ENCODE results near the gene CYSTM1.

The CYSTM1 gene

DNA sequence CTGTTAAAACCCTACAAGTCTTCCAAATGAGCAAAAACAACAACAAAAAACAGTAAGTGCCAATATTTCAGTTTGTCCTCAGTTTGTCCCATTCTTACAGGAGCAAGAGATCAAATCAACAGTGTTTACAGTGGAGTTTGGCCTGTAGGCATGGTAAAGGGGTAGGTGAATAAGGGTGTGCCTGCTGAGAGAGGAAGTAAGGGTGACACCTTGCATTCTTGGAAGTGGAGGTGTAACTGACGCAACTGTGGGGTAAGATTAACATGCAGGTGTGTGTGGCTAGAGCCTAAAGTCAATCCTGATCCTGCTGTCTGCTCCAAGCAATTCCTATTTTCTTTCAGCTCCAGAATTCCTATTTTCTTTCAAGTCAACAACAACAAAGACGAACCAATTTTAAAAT lies 84.5 kb downstream of the CYSTM1 start:
- DNase-seq = no peak

DNA sequence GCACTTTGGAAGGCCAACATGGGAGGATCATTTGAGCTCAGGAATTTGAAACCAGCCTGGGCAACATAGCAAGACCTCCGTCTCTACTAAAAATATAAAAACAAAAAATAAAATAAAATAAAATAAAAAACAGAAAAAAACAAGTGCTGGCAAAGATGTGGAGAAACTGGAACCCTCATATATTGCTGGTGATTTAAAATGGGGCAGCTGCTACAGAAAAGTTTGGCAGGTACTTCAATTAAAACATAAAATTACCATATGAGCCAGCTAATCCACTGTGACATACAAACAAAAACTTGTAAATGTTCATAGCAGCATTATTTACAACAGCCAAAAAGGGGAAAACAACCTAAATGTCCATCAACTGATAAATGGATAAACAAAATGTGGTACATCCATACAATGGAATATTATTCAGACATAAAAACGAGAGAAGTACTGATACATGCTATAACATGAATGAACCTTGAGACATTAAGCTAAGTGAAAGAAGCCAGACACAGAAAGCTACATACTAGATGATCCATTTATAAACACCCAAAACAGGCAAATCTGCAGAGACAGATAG lies 85.2 kb downstream of the CYSTM1 start:
- DNase-seq = no peak

DNA sequence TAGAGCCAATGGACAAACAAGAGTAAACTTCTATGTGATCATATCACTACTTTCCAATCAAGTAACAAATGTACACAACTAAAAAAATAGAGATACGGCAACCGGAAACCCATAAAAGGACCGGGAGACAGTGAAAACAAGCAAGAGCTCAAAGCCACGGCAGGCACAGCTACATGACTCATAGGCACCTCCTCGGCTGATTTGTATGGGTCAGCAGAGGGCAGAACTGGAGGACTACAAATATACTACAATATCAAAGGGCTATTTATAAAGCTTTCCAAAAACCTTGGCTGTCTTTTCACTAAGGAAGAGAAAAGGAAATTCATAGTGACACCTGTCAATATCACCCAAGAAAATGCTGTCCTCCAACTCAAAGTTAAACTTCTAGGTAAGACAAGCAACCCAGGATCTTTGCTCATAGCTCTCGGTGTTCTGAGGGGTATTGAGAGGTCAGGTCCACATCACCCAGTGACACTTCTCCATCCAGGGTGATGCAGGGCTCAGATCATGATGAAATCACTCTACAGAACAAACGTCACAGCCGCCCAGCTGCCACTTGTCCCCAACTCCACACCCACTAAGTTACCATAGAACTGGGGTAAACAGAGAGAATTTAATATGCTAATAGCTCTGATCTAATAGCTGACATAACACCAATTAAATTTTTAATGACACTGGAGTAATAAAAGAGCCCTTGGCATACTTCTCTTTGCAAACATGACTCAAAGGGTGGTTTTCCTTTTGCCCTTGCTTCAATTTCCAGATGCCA lies 86.6 kb downstream of the CYSTM1 start:
- peak; percentile 78 to 83 for DNase-seq

DNA sequence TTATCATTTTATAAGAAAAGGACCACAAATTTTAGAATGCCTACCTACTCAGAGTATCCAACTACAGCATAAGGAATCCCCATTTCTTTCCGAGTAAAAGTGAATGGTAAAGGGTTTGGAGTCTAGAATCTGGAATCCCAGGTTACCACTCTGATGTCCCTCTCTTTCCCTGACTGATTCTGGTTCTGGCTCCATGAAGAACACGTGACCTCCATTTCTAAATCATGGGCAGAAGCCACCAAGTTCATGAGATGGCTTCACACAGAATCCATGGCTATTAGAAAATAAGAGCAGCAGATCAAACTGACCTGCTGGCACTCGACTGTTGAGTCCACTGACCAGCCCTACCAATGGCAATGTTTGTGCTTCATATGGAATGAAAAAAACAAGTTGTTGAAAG lies 87.2 kb downstream of the CYSTM1 start:
- DNase-seq = no peak

DNA sequence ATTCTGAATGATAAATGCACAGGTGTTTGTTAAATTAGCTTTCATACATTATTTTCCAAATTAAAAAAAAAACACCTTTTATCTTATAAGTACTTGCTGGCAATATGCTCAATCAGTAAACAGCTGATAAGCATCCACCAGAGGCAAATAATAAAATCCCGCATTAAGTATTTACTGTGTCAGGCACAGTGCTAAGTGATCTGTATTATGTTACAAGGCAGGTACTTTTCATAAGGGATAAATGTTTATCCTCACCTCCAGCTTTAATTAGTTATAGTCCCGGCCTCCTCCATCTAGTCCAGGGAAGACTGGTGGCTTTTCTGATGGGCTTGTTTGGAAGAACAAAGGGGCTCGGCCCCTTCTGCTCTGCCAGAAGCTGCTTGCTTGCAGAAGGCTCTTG lies 87.9 kb downstream of the CYSTM1 start:
- DNase-seq = no peak

DNA sequence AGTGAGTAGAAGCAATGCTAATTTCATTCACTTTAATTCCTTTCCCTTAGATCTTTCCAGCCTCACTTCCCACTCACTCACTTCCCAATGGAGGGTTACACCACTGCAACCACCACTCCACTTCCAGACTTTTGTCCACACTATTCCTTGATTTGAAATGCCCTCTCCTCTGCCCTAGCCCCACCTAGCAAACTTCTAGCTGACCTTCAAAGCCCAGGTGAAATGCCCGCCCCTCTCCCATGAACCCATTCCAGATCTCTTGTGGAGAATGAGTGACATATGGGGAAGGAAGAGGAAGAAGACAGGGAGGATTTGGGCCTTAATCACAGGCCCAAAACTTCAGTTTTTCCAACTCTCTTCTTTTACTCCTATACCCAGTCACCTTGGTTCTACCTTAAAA lies 90.9 kb downstream of the CYSTM1 start:
- DNase-seq = no peak

DNA sequence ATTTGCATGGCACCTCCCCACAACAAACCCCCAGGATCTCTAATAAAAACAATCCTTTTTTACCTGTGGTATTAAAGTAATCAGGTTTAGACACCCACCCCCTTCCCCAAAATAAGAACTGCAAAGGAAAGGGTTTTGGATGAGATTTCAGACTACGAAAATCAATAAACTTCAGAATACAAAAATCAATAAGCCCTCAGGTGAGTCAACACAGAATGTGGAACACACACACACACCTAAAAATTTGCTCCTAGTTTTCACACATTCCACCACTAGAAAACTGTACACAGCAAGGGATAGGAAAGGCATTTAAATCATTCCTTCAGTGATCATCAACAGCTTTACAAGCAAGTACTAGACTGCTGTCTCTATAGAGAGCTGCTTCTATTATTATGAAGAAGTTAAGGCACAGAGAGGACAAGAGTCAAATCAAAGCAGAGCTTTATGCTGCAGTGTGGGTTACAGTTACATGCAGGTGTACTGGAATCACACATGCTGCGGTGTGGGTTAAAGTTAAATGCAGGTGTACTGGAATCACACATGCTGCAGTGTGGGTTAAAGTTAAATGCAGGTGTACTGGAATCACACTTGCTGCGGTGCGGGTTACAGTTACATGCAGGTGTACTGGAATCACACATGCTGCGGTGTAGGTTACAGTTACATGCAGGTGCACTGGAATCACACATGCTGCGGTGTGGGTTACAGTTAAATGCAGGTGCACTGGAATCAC lies 91.6 kb downstream of the CYSTM1 start:
- DNase-seq = no peak

DNA sequence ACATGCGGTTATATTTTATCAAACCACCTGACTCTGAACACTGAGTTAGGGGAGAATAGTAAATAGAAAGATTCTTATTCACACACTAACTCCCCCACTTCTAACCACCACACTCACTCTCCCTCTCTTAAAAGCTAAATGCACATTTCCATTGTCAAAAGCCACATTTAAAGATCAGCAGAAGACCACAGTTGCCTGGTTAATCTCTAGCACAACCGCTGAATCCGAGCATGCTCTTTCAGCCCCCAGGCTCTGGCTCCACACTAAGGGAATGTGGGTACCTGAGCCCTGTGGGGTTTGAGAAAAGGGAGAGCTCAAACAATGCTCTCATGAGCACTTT lies 92.2 kb downstream of the CYSTM1 start:
- DNase-seq = no peak

DNA sequence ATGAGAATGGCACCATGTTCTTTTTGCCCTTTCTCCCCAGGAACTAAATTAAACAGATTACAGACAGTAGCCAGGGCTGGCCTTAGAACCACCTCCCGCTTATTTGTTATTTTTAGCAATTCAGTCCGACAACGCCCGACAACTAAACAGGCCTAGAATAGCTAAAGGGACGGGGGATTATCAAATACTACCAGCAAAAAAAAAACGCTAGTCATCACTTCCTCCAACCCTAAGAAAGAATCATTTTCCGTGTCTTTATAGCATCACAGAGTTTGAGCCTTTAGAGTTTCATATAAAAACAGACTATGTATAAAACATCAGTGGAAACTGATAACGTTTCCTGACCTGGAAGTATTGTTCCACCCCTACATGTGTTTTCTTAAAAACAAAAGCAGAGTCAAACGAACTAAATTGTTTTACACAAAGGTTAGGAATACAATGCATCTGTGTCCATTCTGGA lies 92.6 kb downstream of the CYSTM1 start:
- no peak for DNase-seq

DNA sequence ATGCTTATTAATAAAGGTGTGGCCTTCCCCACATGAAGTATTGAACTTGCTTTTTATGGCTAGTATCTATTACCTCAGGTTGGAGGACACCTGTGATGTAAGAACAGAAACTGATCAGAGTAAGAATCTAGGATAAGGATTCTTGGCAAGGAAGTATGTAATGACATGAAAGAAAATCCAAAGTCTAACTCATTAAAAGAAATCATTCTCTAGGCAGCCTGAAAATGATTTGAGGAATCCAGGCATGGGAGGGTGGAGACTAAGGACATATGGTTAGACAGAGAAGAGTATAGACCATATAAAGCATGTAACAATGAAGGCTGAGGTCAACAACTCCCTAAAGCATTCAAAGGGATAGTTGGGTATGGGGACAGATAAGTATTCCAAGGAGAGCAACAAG lies 95.0 kb downstream of the CYSTM1 start:
- no peak for DNase-seq

DNA sequence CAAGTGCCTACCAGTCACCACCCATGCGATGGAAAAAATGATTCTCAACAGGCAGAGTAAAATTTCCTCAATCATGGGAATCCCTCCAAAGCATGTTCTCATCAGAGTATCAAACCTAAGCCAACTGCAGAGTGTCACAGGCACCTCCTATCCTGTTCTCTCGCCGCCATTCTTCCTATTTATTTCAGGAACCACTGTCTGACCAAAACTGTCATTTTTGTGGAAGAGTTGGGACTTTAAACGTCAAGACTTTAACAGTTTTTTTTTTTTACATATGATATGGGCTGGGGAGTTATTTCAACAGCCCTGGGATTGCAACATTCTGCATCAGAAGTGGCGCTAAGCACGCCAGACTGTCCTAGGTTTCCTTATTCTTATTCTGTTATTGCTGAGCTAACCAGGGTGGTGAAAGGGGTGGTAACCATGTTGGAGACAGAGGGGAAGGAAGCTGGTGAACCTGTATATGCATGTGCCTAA lies 98.5 kb downstream of the CYSTM1 start:
- peak; percentile 92 to 95 for DNase-seq

DNA sequence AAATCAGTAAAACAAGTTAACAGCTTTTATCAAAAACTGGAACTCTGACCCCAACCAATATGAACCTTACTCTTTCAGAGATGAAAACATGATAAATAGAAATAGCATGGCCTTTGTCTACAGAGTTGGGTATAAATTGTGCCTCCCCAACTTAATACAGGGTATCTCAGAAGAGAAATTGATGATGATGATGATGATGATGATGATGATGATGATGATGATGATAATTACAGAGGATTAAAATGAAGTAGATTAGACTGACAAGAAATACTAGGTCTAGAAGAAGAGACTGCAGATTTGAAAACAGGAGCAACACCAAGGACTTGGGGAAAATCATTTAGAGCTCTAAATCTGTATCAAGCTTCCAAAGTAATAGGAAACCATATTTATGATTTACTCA lies 100.8 kb downstream of the CYSTM1 start:
- no peak for DNase-seq

DNA sequence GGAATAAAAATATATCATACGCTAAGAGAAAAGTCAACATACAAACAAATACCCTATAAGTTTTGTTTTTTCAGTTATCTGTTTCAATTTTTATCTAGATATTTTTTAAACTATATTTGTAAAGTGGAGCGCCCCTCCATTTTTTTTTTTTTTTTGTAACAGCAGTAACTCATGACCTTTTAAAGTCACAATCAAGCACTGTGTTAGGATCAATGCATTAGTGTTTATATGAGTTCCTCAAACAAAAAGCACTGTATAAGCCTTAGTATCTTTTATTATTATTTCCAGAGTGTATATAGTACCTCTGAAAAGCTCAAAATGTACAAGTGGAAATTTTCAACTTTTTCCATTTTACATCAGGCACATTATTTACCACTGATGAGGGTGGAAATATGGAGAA lies 107.3 kb downstream of the CYSTM1 start:
- DNase-seq = no peak

DNA sequence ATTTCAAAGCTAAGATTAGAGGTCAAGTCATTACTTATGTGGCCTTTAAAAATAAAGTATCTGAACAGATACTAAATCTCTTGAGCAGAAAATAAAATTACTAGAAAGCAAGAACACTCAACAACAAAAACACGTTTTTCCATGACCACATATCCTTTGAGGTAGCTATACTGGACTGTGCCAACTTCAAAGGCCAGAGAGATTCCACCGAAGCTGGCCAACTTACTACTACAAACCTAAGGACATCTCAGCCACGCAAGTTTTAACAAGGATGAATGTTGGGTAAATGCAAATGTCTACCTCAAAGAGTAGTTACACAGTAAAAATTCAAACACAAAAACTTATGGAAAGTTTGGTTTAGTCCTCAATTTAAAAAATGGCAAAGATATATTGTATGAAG lies 109.0 kb downstream of the CYSTM1 start:
- no peak for DNase-seq

DNA sequence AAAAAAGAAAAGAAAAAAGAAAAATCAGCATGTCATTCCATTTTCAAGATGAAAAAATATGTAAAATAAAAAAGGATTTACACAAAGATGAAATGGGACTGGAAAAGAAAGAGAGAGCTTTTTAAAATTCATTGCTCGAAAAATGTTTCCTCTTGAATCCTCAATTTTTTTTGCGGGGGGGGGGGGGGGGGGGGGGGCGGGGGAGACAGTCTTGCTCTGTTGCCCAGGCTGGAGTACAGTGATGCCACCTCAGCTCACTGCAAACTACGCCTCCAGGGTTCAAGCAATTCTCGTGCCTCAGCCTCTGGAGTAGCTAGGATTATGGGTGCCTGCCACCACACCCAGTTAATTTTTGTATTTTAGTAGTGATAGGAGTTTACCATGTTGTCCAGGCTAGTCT lies 111.4 kb downstream of the CYSTM1 start:
- DNase-seq = no peak

DNA sequence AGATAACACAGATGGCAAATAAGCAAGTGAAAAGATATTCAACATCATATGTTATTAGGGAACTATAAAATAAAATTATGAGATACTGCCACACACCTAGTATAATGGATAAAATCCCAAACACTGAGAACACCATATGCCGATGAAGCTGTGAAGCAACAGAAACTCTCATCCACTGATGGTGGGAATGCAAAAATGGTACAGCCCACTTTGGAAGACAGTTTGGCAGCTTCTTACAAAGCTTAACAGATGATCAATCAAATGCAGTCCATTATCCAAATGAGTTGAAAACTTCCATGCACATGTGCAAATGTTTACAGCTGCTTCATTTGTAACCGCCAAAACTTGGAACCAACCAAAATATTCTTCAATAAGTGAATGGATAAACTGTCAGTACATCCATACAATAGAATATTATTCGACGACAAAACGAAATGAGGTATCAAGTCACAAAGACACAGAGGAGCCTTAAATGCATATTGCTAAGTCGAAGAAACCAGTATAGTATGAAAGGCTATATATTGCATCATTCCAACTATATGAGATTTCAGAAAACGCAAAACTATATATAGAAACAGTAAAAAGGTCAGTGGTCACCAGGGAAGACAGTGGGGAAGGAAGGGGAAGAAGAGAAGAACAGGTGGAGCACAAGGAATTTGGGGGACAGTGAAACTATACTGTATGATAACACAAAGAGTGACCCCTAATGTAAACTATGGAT lies 113.0 kb downstream of the CYSTM1 start:
- DNase-seq = no peak

DNA sequence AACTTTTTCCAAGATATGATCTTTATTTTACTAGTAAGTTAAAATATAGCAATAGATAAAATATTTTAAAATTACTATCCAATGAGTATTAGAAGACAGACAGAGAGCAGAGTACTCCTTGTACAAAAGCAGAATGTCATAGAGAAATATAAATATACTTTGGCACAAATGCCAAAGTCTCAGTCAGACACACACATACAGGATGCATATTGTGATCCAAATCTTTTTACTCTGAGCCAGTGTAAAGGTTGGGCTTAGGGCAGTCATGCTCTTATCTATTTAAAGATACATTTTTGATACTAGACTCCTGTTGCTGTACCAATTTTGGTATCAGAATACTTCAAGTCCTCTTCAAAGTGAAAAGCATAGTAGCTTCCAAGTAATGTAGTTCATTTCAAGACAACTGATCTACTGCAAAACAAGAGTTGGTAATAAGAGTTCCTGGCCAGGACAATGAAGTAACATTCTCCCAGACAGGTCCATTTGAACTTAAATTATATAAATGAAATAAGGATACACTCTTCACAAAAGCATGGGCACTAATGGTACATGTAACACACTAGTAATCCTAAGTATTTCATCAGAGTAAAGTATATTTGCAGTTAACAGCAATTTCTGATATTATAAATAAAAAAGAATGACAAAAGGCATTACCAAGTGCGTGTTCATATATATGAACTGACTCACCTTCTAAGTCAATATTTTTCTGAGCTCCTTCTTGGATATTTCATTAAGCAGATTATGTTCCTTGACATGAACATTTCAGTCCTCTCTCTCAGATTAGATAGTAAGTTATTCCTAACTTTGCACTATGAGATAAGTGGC lies 117.4 kb downstream of the CYSTM1 start:
- DNase-seq = no peak
